Esophagus mucosa (tissue), 1 donor: Measurements from ENCODE around the gene GNG10. TPM values are rescaled to one million over a fixed set of nuclear protein-coding genes. Genes with fewer than 3 reads are reported as not detected.
A peak's percentile ranks its signal among the peaks of the same experiment; 100 is the strongest.
"Not testable (repeated sequence)": the region's sequence is repeated elsewhere in the genome, so short reads cannot be mapped to it uniquely, and the experiment has no call there.

ENCODE experiments used
- ATAC-seq: fragments of 200-7000 bp; cut with Tn5 transposase; one replicate; pipeline ENCODE4 v1.9.1; 2020
- total RNA-seq: library from RNA; stranded (reverse); gene quantifications from one replicate; pipeline ENCODE4 v1.2.4, GENCODE V29; 2023
- donor health status: DM: yes; HTN: yes; CAD: no.

The GNG10 gene
- total RNA-seq, 1 donor from 2014 or later: 12.8 TPM

DNA sequence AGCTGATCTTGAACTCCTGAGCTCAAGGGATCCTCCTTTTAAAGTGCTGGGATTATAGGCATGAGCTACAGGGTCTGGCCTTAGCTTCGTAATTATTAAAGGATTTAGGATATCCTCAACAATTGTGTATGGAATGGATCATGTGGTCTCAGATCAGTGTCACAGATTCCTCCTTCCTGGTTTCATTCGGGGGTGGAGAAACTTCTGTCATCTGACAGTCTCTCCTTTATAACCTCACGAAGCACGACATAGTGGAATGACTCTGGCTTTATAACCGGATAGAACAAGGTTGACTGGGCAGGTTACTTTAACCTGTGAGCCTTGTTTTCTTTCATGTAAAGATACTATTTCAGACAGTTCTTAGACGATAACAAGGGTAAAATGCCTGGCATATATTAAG lies 4.4 kb upstream of the GNG10 start:
- no peak for ATAC-seq

DNA sequence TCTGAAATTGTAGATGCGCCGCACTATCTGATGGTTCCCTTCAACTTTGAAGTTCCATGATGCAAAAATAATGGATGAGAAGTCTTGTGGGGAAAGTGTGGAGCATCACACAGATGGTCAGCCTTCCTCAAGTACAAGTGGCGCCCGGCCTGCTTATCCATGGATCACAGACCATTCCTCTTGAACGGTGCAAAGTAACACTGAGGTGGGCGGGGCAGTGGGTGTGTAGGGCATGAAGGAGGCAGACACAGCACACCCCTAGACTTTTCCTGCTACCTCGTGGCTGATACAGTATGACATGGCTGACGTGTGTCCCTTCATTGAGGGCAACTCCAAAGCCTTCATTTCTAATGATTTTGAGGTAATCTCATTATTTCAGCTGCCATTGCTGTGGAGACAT lies 2.5 kb upstream of the GNG10 start:
- ATAC-seq: no peak

DNA sequence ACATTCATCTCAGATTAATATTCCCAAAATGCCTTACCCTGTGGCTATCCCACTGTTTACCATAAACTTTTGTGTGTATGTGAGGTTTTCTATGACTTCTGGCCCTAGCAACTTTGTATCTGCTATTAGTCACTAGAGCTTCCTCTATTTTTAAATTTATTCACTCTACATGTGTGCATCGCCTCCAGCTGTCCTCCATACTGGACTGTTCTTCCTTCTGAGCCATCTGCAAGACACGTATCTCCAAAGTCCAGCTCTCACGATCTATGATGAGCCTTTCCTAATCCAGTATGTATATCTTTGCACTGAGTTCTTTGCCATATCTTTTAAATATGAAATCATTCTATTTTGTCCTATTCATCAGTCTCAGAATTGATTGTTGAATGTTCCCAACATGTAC lies 1.7 kb upstream of the GNG10 start:
- no peak for ATAC-seq

GRCh38 chr9:111661802-111662521 lies 557 bp downstream of the GNG10 start:
- peak; percentile 31 for ATAC-seq

DNA sequence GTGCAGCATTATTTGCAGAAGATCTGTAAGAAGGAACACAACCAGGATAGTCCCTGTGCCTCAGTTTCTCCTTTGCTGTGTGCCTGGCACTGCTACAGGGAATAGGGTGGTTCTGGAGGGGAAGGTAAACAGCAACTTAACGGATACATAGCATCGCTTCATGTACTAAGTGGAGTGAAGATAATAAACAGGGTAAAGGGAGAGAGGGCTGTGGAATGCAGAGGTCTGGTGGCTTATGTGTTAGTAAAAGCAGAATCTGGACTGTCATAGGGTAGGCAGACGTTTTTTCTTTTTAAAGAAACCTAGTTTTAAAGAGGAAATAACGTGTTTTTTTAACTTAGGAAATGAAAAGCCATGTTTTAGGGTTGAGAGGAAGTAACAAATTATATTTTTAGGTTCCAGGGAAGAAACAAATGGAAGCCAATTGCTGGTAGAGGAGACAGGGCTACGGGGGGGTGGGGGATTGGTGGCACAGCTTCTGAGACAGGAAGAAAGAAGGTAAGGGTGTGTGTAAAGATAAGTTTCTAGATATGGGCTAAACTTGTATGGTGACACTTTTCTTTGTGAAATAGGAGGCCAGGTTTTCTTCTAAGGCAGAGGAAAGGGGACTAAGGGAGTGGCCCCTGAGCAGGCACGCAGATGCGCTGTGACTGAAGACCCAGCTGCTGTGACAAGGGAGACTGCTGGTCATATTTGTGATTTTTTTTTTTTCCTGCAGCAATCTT lies 1.3 kb downstream of the GNG10 start:
- ATAC-seq: no peak

DNA sequence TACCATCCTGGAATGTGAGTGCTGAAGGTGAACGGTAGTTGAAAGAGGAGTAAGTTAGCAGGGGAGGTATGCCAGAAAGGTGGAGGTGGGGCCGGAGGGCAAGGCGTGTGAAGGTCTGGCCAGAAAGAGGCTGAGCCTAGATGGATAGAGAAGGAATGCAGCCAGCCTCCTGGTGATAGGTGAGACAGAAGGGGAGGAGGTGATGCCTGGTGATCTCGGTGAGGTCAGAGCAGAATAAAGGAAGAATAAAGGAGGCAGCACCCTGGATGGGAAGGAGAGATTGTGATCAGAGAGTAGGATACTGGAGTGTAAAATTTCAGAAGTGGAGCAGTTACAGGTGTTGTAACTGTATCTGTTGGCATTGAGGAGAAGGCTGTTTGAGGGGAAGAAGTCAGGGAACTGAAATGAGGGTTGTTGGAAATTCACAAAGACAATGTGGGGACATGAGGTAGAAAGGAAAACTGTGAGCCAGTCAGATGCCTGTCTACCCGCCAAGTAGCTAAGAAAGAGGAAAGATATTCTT lies 2.0 kb downstream of the GNG10 start:
- ATAC-seq: peak; percentile 56

- no peak for ATAC-seq
Observed at GRCh38 chr9:111668026-111668573, 6.7 kb downstream of the GNG10 start.

DNA sequence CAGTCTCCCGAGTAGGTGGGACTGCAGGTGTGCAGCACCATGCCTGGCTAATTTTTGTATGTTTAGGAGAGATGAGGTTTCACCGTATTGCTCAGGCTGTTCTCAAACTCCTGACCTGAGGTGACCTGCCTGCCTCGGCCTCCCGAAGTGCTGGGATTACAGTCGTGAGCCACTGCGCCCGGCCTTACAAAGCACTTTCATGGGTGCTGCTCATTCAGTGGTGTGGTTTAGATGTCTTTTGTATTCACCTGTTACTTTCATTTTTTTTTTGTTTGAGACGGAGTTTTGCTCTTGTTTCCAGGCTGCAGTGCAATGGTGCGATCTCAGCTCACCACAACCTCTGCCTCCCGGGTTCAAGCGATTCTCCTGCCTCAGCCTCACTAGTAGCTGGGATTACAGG lies 7.2 kb downstream of the GNG10 start:
- ATAC-seq: not testable (repeated sequence)

GRCh38 chr9:111674319-111674718 lies 12.9 kb downstream of the GNG10 start:
- no peak for ATAC-seq

GRCh38 chr9:111676116-111676515 lies 14.7 kb downstream of the GNG10 start:
- no peak for ATAC-seq

DNA sequence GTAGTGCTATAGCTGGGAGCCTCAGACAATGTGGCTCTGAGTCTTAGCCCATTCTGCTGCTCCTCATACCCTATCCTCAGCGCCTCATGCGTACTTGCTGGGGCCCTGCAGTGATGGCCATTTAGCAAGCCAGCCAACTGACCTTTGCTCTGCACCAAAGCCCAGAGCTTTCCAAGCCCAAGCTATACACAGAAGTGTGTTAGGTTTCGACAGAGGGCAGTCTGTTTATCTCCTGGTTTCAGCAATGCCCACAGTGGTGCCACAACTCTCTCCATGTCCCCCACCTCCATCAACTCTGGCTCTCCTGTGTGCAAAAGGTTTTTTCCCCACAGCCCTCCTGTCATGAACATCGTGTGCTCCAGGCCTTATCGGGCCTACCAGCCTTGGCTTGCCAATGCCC lies 16.9 kb downstream of the GNG10 start:
- no peak for ATAC-seq

GRCh38 chr9:111679199-111679598 lies 17.8 kb downstream of the GNG10 start:
- ATAC-seq: no peak

- ATAC-seq: no peak
Observed at GRCh38 chr9:111683392-111683791, 22.0 kb downstream of the GNG10 start.

DNA sequence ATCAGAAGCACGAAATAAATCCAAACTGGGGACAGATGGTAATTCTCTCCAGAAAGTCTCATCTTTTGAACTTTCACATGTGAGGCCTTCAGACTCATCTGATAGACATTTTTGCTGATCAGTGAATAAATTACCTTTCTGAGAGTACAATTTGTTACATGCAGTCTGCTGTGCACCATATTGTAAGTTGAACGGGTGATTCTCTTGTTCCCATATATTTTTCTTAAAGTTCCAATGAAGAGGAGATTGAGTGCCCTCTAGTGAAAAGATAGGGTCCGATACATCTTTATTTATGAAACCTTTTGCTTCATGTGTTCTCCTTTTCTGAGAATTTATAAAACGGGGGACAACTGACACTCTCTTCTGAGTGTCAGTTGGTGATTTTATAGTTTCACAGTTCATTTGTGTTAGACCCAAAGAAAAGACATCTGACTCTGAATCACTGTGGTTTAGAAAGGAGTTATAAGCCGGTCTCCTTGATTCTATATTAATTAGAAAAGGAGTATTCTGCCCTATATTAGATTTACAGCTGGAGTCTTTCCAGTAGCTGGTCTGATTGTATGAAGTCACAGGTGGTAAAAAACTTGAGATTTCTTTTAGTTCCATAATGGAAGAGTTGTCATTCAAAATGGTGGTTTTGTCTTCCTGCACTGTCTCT lies 30.4 kb downstream of the GNG10 start:
- ATAC-seq: no peak

DNA sequence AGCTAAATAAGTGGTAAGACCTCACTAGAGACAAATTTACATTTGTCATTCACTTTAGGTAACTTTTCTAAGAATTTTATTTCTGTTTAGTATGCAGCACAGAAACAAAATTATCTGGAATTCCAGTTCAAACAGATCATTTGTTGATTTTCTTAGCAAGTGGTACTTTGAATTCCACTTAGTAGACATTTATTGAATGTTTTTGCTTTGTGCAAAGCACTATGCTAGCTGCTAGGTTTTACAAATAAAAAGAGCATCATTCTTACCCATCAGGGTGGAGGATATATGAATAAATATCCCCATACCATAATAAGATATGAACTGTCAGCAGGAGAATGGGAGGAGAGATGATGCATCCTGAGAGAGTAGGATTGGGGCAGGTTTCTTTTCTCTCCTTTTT lies 35.4 kb downstream of the GNG10 start:
- no peak for ATAC-seq

DNA sequence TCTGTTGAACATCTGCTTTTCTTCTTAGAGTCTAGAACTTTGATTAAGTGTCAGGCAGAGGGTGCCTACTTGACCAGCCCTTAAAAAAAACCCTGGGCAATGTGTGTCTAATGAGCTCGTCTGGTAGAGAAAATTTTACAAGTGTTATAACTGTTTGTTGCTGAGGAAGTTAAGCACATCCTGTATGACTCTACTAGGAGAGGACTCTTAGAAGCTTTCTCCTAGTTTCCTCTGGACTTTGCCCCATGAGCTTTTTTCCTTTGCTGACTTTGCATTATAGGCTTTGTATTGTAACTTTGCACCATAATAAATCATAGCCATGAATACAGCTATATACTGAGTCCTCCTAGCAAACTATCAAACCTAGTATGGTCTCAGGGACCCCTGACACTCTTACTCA lies 39.4 kb downstream of the GNG10 start:
- ATAC-seq: no peak

DNA sequence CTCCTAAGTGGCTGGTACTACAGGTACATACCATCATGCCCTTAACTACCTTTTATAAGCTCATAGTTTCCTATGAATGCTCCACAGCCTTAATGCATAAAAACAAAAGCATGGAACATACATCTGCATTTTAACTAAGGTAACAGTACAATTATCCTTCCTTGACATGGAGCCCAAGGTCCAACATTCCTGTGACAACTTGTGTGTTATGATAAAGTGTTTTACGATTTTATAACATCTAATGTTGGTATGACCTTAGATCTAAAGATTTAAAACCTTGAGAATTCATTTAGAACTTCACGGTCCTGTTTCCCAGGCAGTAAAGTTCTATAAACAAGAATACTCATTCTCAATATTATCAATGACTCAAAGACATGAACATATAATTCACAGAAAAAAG lies 43.1 kb downstream of the GNG10 start:
- ATAC-seq: no peak

GRCh38 chr9:111711548-111711947 lies 50.1 kb downstream of the GNG10 start:
- no peak for ATAC-seq

DNA sequence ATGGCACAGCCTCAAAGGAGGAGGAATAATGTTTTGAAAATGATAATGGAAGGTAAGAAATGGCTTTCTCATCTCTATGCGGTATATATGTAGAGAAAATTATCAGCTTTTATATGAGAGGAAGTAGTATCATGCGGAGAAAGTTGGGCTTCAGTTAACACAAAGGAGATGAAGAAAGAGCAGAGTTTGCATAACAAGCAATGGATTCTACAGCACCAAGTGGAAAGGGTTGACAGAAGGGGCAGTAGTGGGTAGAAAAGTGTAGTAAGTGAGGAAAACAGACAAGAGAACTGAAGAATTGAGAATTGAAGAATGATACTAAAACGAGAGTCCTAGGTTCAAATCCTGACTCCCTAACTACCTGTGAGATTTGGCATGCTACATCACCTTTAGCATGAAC lies 51.0 kb downstream of the GNG10 start:
- ATAC-seq: no peak

DNA sequence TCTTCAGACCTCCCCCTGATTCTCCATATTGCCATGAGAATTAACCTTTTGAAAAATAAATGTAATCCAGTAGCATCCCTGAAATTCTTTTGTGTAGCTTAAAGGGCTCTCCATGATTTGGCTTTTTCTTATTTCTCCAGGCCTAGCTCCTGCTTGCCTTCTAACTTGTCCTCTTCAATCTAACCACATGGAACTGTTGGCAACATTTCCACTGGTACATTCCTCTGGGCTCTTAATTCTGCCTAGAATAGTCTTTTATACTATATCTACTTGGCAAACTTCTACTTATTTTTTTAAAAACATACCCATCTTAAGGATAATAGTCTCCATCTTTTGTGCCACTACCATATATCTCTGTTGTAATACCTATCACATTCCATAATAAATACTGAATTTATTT lies 54.1 kb downstream of the GNG10 start:
- no peak for ATAC-seq

- no peak for ATAC-seq
Observed at GRCh38 chr9:111719541-111719940, 58.1 kb downstream of the GNG10 start.
